ENCODE data around the gene FRAS1.

- TF ChIP-seq POLR2A (IDR thresholded peaks at IDR 0.05) (no peak), CTCF (IDR thresholded peaks at IDR 0.05) (no peak)
Observed at GRCh38 chr4:78100060-78100459, 42.9 kb downstream of the FRAS1 start.

Data from uterus (tissue), 2 donors.